Stimulated activated CD4-positive, alpha-beta T cell treated with anti-CD3 and anti-CD28 coated beads, Interleukin-15, amount 100 ng/mL, for 48 hours (primary cell): ENCODE data around the gene SEMA3B.
"Not testable (repeated sequence)": the region's sequence is repeated elsewhere in the genome, so short reads cannot be mapped to it uniquely, and the experiment has no call there.

Experiments
- DNase-seq, 2 donors: peaks; one replicate each; pipeline ENCODE4 v3.0.0-alpha.2; 2020; ENCODE audit warnings: low read depth in 2 of 2

Gene SEMA3B

GRCh38 chr3:50258979-50259378 is 10.0 kb upstream of the SEMA3B start:
- no peak for DNase-seq

DNA sequence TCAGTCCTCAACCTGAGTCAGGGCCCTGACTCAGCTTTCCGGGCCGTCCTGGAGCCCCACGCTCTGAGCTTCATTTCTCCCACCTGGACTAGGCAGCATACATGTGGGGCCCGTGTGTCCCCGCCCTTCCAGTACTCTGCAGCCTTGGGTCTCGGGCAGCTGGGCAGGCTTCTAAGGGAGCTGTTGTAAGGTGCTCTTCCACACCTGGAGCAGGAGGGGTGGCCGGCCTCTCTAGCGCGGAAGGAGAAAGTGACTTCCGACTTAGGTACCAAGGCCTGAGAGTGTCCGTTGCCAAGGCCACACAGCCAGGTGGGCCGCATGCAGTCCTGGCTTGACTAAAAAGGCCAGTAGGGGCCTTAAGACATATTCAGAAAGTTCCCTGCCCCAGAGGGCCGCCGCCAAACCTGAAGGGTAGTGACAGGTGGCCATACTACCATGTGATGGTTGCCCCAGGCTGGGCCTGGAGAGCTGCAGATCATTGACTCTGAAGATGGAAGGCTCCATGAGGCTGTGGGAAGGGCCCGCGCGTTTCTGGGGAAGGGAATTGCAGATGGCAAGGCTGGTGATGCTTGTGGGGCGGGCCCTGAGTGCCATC is 9.4 kb upstream of the SEMA3B start:
- DNase-seq, result no peak

DNA sequence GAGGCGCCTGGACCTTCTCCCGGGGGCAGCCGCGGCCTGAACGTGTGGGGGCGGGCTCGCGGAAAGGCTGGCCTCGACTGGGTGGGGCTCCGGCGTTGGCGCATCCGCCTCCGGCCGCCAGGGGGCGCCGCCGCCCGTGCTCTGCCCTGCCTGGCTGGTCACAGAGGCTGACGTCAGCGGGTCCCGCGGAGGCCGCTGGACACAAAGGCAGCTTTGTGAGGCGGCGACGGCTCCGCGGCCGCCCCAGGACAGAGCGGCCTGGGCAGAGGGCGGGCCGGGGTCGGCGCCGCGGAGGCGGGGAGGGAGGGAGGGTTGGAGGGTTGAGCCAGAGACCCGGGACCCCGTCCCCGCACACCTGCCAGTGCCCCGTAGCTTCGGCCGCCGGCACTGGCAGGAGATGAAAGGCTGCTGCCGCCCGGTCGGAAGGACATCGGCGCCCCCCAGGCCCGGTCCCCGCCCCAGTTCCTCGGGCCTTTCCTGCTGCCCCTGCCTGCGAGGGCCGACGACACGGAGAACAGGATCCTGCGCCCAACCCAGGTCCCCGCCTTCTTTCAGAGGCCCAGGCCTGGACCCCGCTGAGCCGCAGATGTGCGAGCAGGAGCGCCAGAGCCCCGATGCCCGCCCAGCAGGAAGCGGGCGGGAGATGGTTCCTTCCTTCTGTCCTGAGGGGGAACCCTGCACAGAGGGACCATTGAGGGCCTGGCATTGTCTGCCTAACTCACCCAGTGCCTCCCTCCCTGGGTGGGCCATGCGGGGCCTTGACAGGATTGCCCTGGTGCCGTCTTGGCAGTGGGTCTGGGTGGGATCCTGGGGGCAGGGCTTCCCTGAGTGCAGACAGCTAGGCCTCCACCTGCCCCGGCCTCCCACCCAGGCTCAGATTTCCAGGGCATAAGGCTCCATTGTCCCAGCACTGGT is 8.7 kb upstream of the SEMA3B start:
- peak; percentile 70 to 84 for DNase-seq

- DNase-seq, result no peak
Observed at GRCh38 chr3:50260942-50261441, 8.0 kb upstream of the SEMA3B start.

DNA sequence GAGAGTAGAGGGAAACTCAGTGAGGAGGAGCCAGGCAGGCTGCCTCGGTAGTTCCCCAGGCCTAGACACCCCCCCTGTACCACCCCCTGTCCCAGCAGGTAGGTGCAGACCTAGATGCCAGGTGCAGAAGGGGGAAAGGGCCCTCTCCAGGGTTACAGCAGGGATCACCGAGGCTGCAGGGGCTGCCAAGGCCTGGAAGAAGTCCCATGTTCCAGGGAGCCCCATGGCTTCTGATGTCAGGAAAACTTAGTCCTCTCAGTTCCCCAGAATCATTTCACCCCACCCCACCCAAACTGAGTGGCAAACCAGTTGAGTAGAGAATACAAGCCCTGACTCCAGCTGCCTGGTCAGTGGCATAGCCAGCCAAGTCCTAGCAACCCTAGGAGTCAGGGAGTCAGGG is 7.4 kb upstream of the SEMA3B start:
- no peak for DNase-seq

DNA sequence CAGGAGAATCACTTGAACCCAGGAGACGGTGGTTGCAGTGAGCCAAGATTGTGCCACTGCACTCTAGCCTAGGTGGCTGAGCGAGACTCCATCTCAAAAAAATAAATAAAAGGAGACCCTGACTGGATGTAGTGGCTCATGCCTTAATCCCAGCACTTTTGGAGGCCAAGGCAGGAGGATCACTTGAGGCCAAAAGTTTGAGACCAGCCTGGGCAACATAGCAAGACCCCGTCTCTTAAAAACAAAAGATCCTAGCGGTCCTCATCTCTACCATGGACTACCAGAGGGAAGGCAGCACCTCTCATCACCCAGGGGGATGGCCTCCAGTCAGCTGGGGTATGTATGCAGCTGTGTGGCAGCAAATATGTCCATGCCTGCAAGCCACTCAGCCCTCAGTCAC is 6.7 kb upstream of the SEMA3B start:
- not testable (repeated sequence) for DNase-seq

DNA sequence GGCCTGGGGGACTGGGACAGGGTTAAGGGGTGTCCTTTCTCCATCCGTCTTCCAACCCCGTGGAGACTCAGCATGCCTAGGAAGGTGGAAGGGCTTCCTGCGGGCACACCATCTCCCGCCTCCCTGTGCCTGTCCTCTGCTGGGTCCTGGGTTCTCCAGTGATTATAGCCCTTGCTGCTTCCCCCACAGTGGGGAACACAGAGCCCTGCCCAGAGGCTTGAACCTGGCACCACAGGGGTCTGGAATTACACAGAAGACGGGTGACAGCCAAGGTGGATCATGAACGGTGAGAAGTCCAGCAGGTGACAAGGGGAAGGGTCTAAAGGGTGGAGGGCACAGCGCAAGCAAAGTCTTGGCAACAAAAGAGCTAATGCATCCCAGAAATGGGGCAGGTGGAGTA is 6.2 kb upstream of the SEMA3B start:
- DNase-seq, result no peak

DNA sequence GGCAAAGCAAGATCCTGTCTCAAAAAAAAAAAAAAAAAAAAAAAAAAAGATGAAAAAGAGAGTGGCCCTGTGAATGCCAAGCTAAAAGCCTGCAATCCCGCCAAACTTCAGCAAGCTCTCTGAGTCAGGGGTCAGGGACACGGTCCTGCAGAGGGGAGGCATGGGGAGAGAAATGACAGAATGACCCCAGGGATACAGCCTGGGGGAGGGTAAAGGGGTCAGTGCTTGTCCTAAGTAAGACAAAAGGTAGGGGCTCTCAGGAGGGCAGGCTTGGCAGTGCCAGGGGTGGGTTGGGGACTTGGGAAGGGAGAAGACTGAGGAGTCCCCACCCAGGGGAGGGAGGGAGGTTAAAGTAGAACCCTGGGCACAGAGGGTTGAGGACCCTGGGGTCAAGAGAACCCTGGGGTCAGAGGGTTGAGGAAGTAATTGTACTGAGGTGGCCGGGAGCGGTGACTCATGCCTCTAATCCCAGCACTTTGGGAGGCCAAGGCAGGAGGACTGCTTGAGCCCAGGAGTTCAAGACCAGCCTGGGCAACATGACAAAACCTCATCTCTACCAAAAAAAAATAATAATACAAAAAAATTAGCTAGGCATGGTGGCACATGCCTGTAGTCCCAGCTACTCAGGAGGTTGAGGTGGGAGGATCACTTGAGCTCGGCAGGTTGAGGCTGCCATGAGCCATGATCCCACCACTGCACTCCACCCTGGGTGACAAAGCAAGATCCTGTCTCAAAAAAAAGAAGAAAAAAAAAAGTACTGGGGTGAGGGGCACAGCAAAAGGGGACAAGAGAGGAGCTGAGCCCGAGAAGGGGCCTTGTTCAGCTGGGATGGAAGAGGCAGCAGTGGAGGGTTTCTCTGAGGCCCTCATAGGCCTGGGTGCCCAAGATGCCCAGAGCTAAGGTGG is 5.2 kb upstream of the SEMA3B start:
- no peak for DNase-seq

DNA sequence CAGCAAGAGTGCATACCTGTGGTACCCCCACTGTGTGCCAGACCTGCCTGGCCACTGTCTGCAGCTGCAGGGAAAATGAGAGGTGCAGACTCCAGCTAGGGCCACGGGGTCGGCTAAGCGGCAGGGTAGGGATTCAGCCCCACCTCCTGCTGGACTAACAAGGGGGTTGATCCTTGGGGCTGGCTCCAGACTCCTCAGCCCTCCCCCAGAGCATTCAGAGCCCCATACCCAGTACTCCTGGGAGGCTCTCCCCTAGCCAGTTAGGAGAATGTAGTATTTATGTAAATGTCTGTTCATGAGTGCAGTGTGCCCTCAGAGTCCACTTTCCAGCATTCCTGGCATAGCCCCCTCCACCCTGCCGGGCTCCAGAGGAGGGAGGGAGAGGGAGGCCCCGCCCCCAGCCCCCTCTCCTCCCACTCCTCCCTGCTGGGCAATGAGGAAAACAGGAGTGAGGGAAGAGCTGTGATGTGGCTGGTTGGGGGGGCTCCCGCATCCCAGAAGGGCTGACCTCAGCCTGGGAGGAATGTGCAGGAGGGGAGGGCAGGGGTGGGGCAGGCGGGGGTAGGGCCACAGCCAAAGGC is 4.5 kb upstream of the SEMA3B start:
- no peak for DNase-seq

DNA sequence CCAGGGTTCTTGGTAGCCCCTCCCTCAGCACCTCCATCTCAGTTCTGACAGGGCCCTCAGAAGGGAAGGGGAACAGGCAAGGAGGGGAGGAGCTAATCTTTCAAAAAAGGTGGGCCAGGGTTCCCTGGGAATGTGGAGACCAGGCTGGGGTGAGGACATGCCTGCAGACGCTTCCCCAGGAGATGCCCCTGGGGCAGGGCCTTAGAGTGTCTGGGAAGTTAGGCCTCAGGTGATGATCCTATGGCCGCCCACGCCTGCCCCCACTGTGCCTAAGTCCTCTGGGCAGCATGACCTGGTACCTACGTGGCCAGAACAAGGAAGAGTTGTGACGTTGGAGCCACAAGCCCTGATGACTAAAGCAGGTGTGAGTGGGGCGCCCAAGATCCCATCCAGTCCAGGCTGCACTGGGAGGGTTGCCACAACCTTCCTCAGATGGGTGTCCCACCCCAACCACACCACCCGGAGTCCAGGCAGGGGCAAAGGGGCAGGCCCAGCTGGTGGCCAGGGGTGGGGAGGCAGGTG is 3.9 kb upstream of the SEMA3B start:
- DNase-seq, result no peak

- DNase-seq, result no peak
Observed at GRCh38 chr3:50265571-50265970, 3.4 kb upstream of the SEMA3B start.

DNA sequence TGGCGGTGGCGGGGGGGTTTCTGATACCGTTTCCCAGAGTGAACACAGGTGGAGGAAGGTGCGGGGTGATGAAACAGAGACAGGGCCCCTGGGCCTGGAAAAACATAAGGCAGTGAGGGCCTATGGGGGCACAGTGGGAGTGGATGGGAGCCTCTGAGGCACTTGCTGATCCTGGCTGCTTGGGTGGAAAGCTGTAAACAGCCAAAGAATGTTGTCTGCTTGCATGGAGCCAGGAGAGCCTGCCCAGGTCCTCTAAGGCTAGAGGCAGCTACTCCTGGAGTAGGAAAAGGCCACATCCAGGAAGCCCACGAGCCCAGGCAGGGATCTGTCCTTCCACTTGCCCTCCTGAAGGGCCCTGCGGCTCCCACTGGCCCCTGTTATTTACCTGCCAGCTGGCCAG is 2.9 kb upstream of the SEMA3B start:
- no peak for DNase-seq

- no peak for DNase-seq
Observed at GRCh38 chr3:50266836-50267235, 2.1 kb upstream of the SEMA3B start.

GRCh38 chr3:50267280-50267913 is 1.6 kb upstream of the SEMA3B start:
- no peak for DNase-seq

DNA sequence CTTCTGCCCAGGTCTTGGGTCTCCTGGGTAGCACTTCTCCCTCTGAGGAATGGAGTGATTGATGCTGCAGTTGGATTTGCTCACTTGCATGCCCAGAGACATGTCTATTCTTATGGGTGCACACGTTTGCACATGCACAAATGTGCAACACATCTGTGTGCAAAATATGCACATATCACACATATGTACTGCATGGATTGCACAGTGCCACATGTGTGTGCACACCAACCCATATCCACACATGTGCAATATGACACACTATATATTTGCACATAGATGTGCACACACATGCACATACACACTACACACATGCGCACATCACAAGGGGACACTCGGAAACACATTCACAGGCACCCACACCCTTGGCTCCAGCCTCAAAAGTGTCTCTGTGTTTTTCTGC is 671 bp upstream of the SEMA3B start:
- DNase-seq, result no peak

DNA sequence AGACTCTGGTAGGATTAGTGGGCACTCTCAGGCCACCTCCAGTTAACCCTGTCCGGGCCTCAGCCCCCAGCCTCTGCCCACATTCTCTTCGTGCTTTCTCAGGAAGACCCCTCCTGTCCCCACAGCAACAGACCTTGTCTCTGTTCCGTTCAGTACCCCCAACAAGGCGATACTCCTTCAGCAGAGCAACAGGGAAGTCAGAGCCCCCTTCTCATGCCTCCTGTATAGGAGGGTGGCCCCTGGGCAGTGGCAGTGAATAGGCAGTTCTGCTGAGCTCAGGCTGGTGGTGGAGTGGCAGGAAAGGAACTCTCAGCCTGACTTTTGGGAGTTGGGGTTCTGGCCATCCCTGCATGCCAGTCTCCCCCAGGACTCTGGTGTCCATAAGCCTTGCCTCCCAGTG is 513 bp downstream of the SEMA3B start:
- DNase-seq, result no peak

DNA sequence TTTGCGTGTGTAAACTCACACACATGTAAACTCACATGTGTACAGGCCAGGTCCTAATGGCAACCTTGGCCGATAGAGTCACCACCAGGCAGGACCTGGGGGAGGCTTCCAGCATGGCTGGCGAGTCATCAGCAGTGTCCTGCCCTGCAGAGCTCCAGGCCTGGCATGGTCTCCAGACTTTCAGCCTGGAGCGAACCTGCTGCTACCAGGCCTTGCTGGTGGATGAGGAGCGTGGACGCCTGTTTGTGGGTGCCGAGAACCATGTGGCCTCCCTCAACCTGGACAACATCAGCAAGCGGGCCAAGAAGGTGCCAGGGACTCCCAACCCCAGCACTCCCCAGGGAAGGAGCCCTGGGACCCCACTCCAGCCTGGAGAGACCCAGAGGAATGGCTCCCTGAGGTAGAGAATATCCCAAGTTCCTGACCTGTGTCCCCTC is 1.0 kb downstream of the SEMA3B start:
- DNase-seq, result no peak

GRCh38 chr3:50270422-50271224 is 1.7 kb downstream of the SEMA3B start:
- no peak for DNase-seq

- DNase-seq, result no peak
Observed at GRCh38 chr3:50271314-50271936, 2.5 kb downstream of the SEMA3B start.

DNA sequence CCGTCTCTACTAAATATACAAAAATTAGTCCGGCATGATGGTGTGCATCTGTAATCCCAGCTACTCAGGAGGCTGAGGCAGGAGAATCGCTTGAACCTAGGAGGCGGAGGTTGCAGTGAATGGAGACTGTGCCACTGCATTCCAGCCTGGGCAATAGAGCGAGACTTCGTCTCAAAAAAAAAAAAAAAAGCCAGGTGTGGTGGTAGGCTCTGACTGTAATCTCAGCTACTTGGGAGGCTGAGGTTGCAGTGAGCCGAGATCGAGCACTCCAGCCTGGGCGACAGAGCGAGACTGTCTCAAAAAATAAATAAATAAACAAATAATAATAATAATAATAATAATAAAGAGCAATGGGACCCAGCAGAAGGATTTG is 3.6 kb downstream of the SEMA3B start:
- DNase-seq, result not testable (repeated sequence)
